Measurements from ENCODE around the gene PXYLP1. TPM values are rescaled to one million over a fixed set of nuclear protein-coding genes. Genes with fewer than 3 reads are reported as not detected.

PXYLP1 gene
- total and polyA plus RNA-seq, 2 experiments from 2014 or later = 15.8 to 18.7 TPM

- Histone ChIP-seq H3K79me2 (ENCODE audit: insufficient read depth) (no peaks in the 10 kb centered on the region), H3K4me3 (no peak overlapping the region), H4K20me1 (ENCODE audit: insufficient read depth) (no peaks in the 10 kb centered on the region), H3K27me3 (replicated peaks; ENCODE audit: insufficient read depth) (no peaks in the 10 kb centered on the region), H3F3A (ENCODE audit: insufficient read depth) (peaks cover 7% of the 10 kb centered on the region), H3K9me3 (ENCODE audit: low read depth) (no peaks in the 10 kb centered on the region), H3K9ac (no peak overlapping the region), H3K9me2 (ENCODE audit: insufficient read depth) (no peaks in the 10 kb centered on the region), H3K27ac (no peak overlapping the region), H3K36me3 (ENCODE audit: low read depth) (no peaks in the 10 kb centered on the region), H3K4me1 (ENCODE audit: insufficient read depth) (peaks cover 4% of the 10 kb centered on the region), H3K4me2 (ENCODE audit: unreplicated experiment) (no peak overlapping the region), H2AFZ (no peak overlapping the region)
- no peak for DNase-seq
- in situ Hi-C loops (cut with MboI) = no loop called here
- no peak for TF ChIP-seq EZH2phosphoT487 (IDR thresholded peaks at IDR 0.05; ENCODE audit: insufficient read depth, low read depth)
- TF ChIP-seq EZH2 (IDR thresholded peaks at IDR 0.05; ENCODE audit: insufficient read depth, poor library complexity, severe bottlenecking) = no peak
Measured at GRCh38 chr3:141326123-141326522, 94.5 kb downstream of the PXYLP1 start.

DNA sequence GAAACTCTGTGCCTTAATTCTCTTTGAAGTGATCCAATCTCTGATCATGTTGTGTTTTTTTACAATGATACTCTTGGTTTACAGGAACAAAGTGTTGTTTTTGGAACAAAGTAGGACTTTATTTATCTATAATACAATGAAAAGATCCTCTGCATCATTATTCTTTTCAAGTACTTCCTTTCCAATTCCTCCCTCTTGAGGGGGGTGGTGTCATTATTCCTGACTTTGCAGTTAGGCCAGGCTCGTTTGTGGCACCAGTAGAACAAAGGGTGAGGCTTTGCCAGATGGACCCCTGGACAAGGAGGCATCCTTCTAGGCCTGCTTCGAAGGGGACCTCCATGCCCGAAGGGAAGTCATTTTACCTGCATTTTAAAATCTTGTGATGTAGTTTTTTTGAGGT is 95.0 kb downstream of the PXYLP1 start:
- no peak overlapping the region for H3K4me2 ChIP-seq (ENCODE audit: unreplicated experiment)
- peaks cover 8% of the 10 kb centered on the region for H3K4me1 ChIP-seq (ENCODE audit: insufficient read depth)
- H2AFZ ChIP-seq = no peak overlapping the region
- H3K4me3 ChIP-seq = no peak overlapping the region
- no peaks in the 10 kb centered on the region for H4K20me1 ChIP-seq (ENCODE audit: insufficient read depth)
- H3K36me3 ChIP-seq (ENCODE audit: low read depth) = no peaks in the 10 kb centered on the region
- WGBS, 2 experiments (ENCODE audit: low coverage in 1 of 2, low lambda C conversion rate in 2 of 2, missing lambda C conversion rate in 2 of 2) = 86 to 87% methylated on average over 3 of the region's 3 CpGs
- no peaks in the 10 kb centered on the region for H3K9me3 ChIP-seq (ENCODE audit: low read depth)
- TF ChIP-seq EZH2phosphoT487 (IDR thresholded peaks at IDR 0.05; ENCODE audit: insufficient read depth, low read depth) = no peak
- no peak for TF ChIP-seq EZH2 (IDR thresholded peaks at IDR 0.05; ENCODE audit: insufficient read depth, poor library complexity, severe bottlenecking)
- DNase-seq = no peak
- H3K9ac ChIP-seq = no peak overlapping the region
- peaks cover 12% of the 10 kb centered on the region for H3F3A ChIP-seq (ENCODE audit: insufficient read depth)
- H3K27ac ChIP-seq = no peak overlapping the region
- in situ Hi-C loops (cut with MboI) = no loop called here
- no peaks in the 10 kb centered on the region for H3K27me3 ChIP-seq (replicated peaks; ENCODE audit: insufficient read depth)
- H3K9me2 ChIP-seq (ENCODE audit: insufficient read depth) = no peaks in the 10 kb centered on the region
- no peaks in the 10 kb centered on the region for H3K79me2 ChIP-seq (ENCODE audit: insufficient read depth)

GRCh38 chr3:141328286-141329166 is 96.9 kb downstream of the PXYLP1 start:
- no peak for DNase-seq
- in situ Hi-C loops (cut with MboI) = no loop called here

GRCh38 chr3:141330235-141330634 is 98.6 kb downstream of the PXYLP1 start:
- H3K27ac ChIP-seq = no peak overlapping the region
- no peak overlapping the region for H2AFZ ChIP-seq
- DNase-seq = no peak
- TF ChIP-seq EZH2phosphoT487 (IDR thresholded peaks at IDR 0.05; ENCODE audit: insufficient read depth, low read depth) (no peak), EZH2 (IDR thresholded peaks at IDR 0.05; ENCODE audit: insufficient read depth, poor library complexity, severe bottlenecking) (no peak)
- H3K79me2 ChIP-seq (ENCODE audit: insufficient read depth) = no peaks in the 10 kb centered on the region
- peaks cover 28% of the 10 kb centered on the region for H3K4me1 ChIP-seq (ENCODE audit: insufficient read depth)
- 95 to 98% methylated on average over 3 of the region's 3 CpGs for WGBS, 2 experiments (ENCODE audit: low coverage in 1 of 2, low lambda C conversion rate in 2 of 2, missing lambda C conversion rate in 2 of 2)
- no peaks in the 10 kb centered on the region for H3K36me3 ChIP-seq (ENCODE audit: low read depth)
- H3K9me2 ChIP-seq (ENCODE audit: insufficient read depth) = no peaks in the 10 kb centered on the region
- H3K9me3 ChIP-seq (ENCODE audit: low read depth) = no peaks in the 10 kb centered on the region
- no peak overlapping the region for H3K4me2 ChIP-seq (ENCODE audit: unreplicated experiment)
- H3K27me3 ChIP-seq (replicated peaks; ENCODE audit: insufficient read depth) = no peaks in the 10 kb centered on the region
- no peak overlapping the region for H3K9ac ChIP-seq
- in situ Hi-C loops (cut with MboI) = no loop called here
- no peak overlapping the region for H3K4me3 ChIP-seq
- H3F3A ChIP-seq (ENCODE audit: insufficient read depth) = peaks cover 27% of the 10 kb centered on the region
- no peaks in the 10 kb centered on the region for H4K20me1 ChIP-seq (ENCODE audit: insufficient read depth)

More at GRCh38 chr3:141328286-141329166, 96.9 kb downstream of the PXYLP1 start:
- peaks cover 25% of the 10 kb centered on the region for H3F3A ChIP-seq (ENCODE audit: insufficient read depth)
- no peak overlapping the region for H3K9ac ChIP-seq
- H4K20me1 ChIP-seq (ENCODE audit: insufficient read depth) = no peaks in the 10 kb centered on the region
- no peak overlapping the region for H3K4me2 ChIP-seq (ENCODE audit: unreplicated experiment)
- no peaks in the 10 kb centered on the region for H3K9me3 ChIP-seq (ENCODE audit: low read depth)
- H3K4me3 ChIP-seq = no peak overlapping the region
- WGBS, 2 experiments (ENCODE audit: low coverage in 1 of 2, low lambda C conversion rate in 2 of 2, missing lambda C conversion rate in 2 of 2) = 91 to 95% methylated on average over 7 of the region's 7 CpGs
- no peak overlapping the region for H2AFZ ChIP-seq
- H3K9me2 ChIP-seq (ENCODE audit: insufficient read depth) = no peaks in the 10 kb centered on the region
- no peak for TF ChIP-seq EZH2phosphoT487 (IDR thresholded peaks at IDR 0.05; ENCODE audit: insufficient read depth, low read depth)
- no peak for TF ChIP-seq EZH2 (IDR thresholded peaks at IDR 0.05; ENCODE audit: insufficient read depth, poor library complexity, severe bottlenecking)
- H3K36me3 ChIP-seq (ENCODE audit: low read depth) = no peaks in the 10 kb centered on the region
- H3K27ac ChIP-seq = no peak overlapping the region
- no peaks in the 10 kb centered on the region for H3K27me3 ChIP-seq (replicated peaks; ENCODE audit: insufficient read depth)
- peaks cover 21% of the 10 kb centered on the region for H3K4me1 ChIP-seq (ENCODE audit: insufficient read depth)
- H3K79me2 ChIP-seq (ENCODE audit: insufficient read depth) = no peaks in the 10 kb centered on the region

Data from GM23248 (cell line).